ENCODE data around the gene GALNTL6. TPM values are rescaled to one million over a fixed set of nuclear protein-coding genes. Genes with fewer than 3 reads are reported as not detected.
A peak's percentile ranks its signal among the peaks of the same experiment; 100 is the strongest.
"Not testable (repeated sequence)": the region's sequence is repeated elsewhere in the genome, so short reads cannot be mapped to it uniquely, and the experiment has no call there.

GALNTL6 gene
- total and polyA plus RNA-seq, 4 donors: 6.1 to 25.4 (median 22.5) TPM

- Histone ChIP-seq H3K27me3 (ENCODE audit: control insufficient read depth, insufficient read depth, low read length) (no peaks in the 10 kb centered on the region), H3K9me3 (ENCODE audit: control insufficient read depth, insufficient read depth, low read length) (no peaks in the 10 kb centered on the region), H3K36me3 (ENCODE audit: control insufficient read depth, insufficient read depth, low read length) (no peaks in the 10 kb centered on the region), H3K4me1 (ENCODE audit: control insufficient read depth, insufficient read depth, low read length) (no peaks in the 10 kb centered on the region), H3K4me3 (ENCODE audit: low read depth, low read length) (no peak overlapping the region), H3K27ac (ENCODE audit: low read depth, low read length) (no peak overlapping the region)
- no CpG with 5 or more reads among the region's 2 CpGs for WGBS (ENCODE audit: insufficient coverage)
- no peak for DNase-seq (ENCODE audit: low read depth in 4 of 6, low spot score in 6 of 6)
Measured at GRCh38 chr4:172876394-172876793, 1063.2 kb downstream of the GALNTL6 start.

GRCh38 chr4:172881645-172882044, 1068.4 kb downstream of the GALNTL6 start:
- no peak overlapping the region for H3K4me3 ChIP-seq (ENCODE audit: low read depth, low read length)
- H3K4me1 ChIP-seq (ENCODE audit: control insufficient read depth, insufficient read depth, low read length): no peaks in the 10 kb centered on the region
- H3K9me3 ChIP-seq (ENCODE audit: control insufficient read depth, insufficient read depth, low read length): peaks cover 1% of the 10 kb centered on the region
- DNase-seq (ENCODE audit: low read depth in 4 of 6, low spot score in 6 of 6): no peak
- no peaks in the 10 kb centered on the region for H3K27me3 ChIP-seq (ENCODE audit: control insufficient read depth, insufficient read depth, low read length)
- no CpG with 5 or more reads among the region's 6 CpGs for WGBS (ENCODE audit: insufficient coverage)
- no peak overlapping the region for H3K27ac ChIP-seq (ENCODE audit: low read depth, low read length)
- no peaks in the 10 kb centered on the region for H3K36me3 ChIP-seq (ENCODE audit: control insufficient read depth, insufficient read depth, low read length)

GRCh38 chr4:172887358-172887757, 1074.2 kb downstream of the GALNTL6 start:
- not testable (repeated sequence) for DNase-seq (ENCODE audit: low read depth in 4 of 6, low spot score in 6 of 6); H3K4me1 ChIP-seq (ENCODE audit: control insufficient read depth, insufficient read depth, low read length); H3K9me3 ChIP-seq (ENCODE audit: control insufficient read depth, insufficient read depth, low read length); H3K36me3 ChIP-seq (ENCODE audit: control insufficient read depth, insufficient read depth, low read length); H3K27ac ChIP-seq (ENCODE audit: low read depth, low read length); H3K27me3 ChIP-seq (ENCODE audit: control insufficient read depth, insufficient read depth, low read length); H3K4me3 ChIP-seq (ENCODE audit: low read depth, low read length)
- WGBS (ENCODE audit: insufficient coverage): 100% methylated on average over 2 of the region's 3 CpGs

- no peaks in the 10 kb centered on the region for H3K4me1 ChIP-seq (ENCODE audit: control insufficient read depth, insufficient read depth, low read length)
- H3K27ac ChIP-seq (ENCODE audit: low read depth, low read length): no peak overlapping the region
- no peaks in the 10 kb centered on the region for H3K27me3 ChIP-seq (ENCODE audit: control insufficient read depth, insufficient read depth, low read length)
- H3K36me3 ChIP-seq (ENCODE audit: control insufficient read depth, insufficient read depth, low read length): no peaks in the 10 kb centered on the region
- no peak for DNase-seq (ENCODE audit: low read depth in 4 of 6, low spot score in 6 of 6)
- H3K9me3 ChIP-seq (ENCODE audit: control insufficient read depth, insufficient read depth, low read length): peaks cover 1% of the 10 kb centered on the region
- no CpG with 5 or more reads among the region's 2 CpGs for WGBS (ENCODE audit: insufficient coverage)
- no peak overlapping the region for H3K4me3 ChIP-seq (ENCODE audit: low read depth, low read length)
Measured at GRCh38 chr4:172887959-172888358, 1074.8 kb downstream of the GALNTL6 start.

GRCh38 chr4:172892300-172892699, 1079.1 kb downstream of the GALNTL6 start:
- no CpG with 5 or more reads among the region's 4 CpGs for WGBS (ENCODE audit: insufficient coverage)
- no peak for DNase-seq (ENCODE audit: low read depth in 4 of 6, low spot score in 6 of 6)
- Histone ChIP-seq H3K36me3 (ENCODE audit: control insufficient read depth, insufficient read depth, low read length) (no peaks in the 10 kb centered on the region), H3K27me3 (ENCODE audit: control insufficient read depth, insufficient read depth, low read length) (no peaks in the 10 kb centered on the region), H3K9me3 (ENCODE audit: control insufficient read depth, insufficient read depth, low read length) (peaks cover 12% of the 10 kb centered on the region), H3K27ac (ENCODE audit: low read depth, low read length) (no peak overlapping the region), H3K4me3 (ENCODE audit: low read depth, low read length) (no peak overlapping the region), H3K4me1 (ENCODE audit: control insufficient read depth, insufficient read depth, low read length) (no peaks in the 10 kb centered on the region)

DNA sequence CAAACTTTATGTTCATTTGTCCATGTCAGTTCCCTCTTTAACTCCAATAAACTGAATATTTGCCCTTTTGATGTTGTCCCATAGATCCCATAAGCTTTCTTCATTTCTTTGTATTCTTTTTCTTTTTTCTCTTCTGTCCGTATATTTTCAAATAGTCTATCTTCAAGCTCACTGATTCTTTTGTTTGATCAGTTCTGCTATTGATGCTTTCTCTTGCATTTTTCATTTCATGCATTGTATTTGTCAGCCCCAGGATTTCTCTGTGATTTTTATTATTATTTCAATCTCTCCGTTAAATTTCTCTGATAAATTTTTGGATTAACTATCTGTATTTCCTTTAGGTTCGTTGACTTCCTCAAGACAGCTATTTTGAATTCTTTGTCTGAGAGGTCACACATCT, 1082.5 kb downstream of the GALNTL6 start:
- Histone ChIP-seq H3K4me3 (ENCODE audit: low read depth, low read length) (no peak overlapping the region), H3K36me3 (ENCODE audit: control insufficient read depth, insufficient read depth, low read length) (no peaks in the 10 kb centered on the region), H3K4me1 (ENCODE audit: control insufficient read depth, insufficient read depth, low read length) (no peaks in the 10 kb centered on the region), H3K27me3 (ENCODE audit: control insufficient read depth, insufficient read depth, low read length) (no peaks in the 10 kb centered on the region), H3K9me3 (ENCODE audit: control insufficient read depth, insufficient read depth, low read length) (peaks cover 12% of the 10 kb centered on the region), H3K27ac (ENCODE audit: low read depth, low read length) (no peak overlapping the region)
- WGBS (ENCODE audit: insufficient coverage): 100% methylated on average over 1 of the region's 3 CpGs
- no peak for DNase-seq (ENCODE audit: low read depth in 4 of 6, low spot score in 6 of 6)

DNA sequence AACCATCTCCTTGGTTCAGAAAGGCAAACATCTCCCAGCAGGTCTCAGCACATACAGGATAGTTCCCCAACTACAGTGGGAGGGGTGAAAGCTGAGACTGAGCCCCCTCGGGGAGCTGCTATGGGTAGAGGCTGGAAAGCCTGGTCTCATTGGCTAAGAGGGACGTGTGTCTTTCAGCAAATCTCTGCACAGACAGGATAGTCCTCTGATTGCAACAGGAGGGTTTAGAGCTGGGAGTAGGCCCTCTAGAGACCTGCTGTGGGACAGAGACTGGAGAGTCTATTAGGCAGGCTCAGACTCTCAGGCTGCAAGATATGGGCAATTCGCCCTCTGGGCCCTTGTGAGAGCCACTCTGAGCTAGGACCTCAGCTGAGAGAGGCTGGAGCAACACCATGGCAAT, 1083.8 kb downstream of the GALNTL6 start:
- Histone ChIP-seq H3K4me1 (ENCODE audit: control insufficient read depth, insufficient read depth, low read length) (no peaks in the 10 kb centered on the region), H3K36me3 (ENCODE audit: control insufficient read depth, insufficient read depth, low read length) (no peaks in the 10 kb centered on the region), H3K9me3 (ENCODE audit: control insufficient read depth, insufficient read depth, low read length) (peaks cover 12% of the 10 kb centered on the region), H3K4me3 (ENCODE audit: low read depth, low read length) (no peak overlapping the region), H3K27me3 (ENCODE audit: control insufficient read depth, insufficient read depth, low read length) (no peaks in the 10 kb centered on the region), H3K27ac (ENCODE audit: low read depth, low read length) (no peak overlapping the region)
- WGBS (ENCODE audit: insufficient coverage): 90% methylated on average over 3 of the region's 3 CpGs
- DNase-seq (ENCODE audit: low read depth in 4 of 6, low spot score in 6 of 6): no peak

DNA sequence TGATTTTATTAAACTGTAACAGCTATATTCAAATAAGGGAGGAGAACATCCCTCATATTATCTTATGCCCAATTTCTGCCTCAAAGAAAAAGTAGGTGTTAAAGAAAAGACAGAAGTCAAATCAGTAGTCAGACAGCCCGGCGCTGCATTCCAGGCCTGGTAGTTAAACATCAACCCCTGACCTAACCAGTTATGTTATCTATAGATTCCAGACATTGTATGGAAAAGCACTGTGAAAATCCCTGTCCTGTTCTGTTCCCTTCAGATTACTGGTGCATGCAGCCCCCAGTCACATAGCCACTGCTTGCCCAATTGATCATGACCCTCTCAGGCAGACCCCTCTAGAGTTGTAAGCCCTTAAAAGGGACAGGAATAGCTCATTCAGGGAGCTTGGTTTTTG, 1085.5 kb downstream of the GALNTL6 start:
- DNase-seq (ENCODE audit: low read depth in 4 of 6, low spot score in 6 of 6): no peak
- Histone ChIP-seq H3K27me3 (ENCODE audit: control insufficient read depth, insufficient read depth, low read length) (no peaks in the 10 kb centered on the region), H3K27ac (ENCODE audit: low read depth, low read length) (no peak overlapping the region), H3K4me3 (ENCODE audit: low read depth, low read length) (no peak overlapping the region), H3K9me3 (ENCODE audit: control insufficient read depth, insufficient read depth, low read length) (peaks cover 11% of the 10 kb centered on the region), H3K36me3 (ENCODE audit: control insufficient read depth, insufficient read depth, low read length) (no peaks in the 10 kb centered on the region), H3K4me1 (ENCODE audit: control insufficient read depth, insufficient read depth, low read length) (no peaks in the 10 kb centered on the region)
- no CpG with 5 or more reads among the region's 2 CpGs for WGBS (ENCODE audit: insufficient coverage)

DNA sequence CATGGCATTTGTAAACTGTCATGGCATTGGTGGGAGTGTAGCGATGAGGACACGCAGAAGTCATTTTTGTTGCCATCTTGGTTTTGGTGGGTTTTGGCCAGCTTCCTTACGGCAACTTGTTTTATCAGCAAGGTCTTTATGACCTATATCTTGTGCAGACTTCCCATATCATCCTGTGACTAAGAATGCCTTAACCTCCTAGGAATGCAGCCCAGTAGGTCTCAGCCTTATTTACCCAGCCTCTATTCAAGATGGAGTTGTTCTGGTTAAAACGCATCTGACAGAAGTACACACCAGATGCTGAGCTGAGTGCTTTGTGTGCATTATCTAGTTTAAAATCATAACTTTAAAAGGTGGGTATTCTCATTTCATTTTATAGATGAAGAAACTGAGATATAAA, 1086.7 kb downstream of the GALNTL6 start:
- no peak overlapping the region for H3K27ac ChIP-seq (ENCODE audit: low read depth, low read length)
- no peaks in the 10 kb centered on the region for H3K27me3 ChIP-seq (ENCODE audit: control insufficient read depth, insufficient read depth, low read length)
- no peaks in the 10 kb centered on the region for H3K36me3 ChIP-seq (ENCODE audit: control insufficient read depth, insufficient read depth, low read length)
- DNase-seq (ENCODE audit: low read depth in 4 of 6, low spot score in 6 of 6): no peak
- peaks cover 9% of the 10 kb centered on the region for H3K9me3 ChIP-seq (ENCODE audit: control insufficient read depth, insufficient read depth, low read length)
- no peaks in the 10 kb centered on the region for H3K4me1 ChIP-seq (ENCODE audit: control insufficient read depth, insufficient read depth, low read length)
- no peak overlapping the region for H3K4me3 ChIP-seq (ENCODE audit: low read depth, low read length)
- 100% methylated on average over 2 of the region's 4 CpGs for WGBS (ENCODE audit: insufficient coverage)

DNA sequence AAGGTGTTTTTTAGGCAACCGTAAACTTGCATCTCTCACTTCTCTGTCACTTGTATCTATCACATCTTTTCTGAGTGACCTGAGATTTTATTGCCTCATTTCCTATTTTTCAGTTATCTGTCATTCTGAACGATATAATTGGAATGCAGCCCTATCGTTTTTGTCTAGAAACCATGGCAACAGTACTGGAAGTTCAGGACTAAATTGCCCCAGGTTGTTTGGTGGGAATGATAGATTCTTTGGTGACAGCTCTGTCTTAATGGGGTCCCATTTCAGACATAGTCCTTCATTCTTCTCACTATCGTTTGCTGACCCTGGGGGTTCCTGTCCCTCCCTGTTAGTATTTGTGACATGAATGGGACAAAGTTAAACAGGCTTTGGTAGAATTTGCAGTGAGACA, 1087.7 kb downstream of the GALNTL6 start:
- Histone ChIP-seq H3K27ac (ENCODE audit: low read depth, low read length) (no peak overlapping the region), H3K4me3 (ENCODE audit: low read depth, low read length) (no peak overlapping the region), H3K36me3 (ENCODE audit: control insufficient read depth, insufficient read depth, low read length) (no peaks in the 10 kb centered on the region), H3K4me1 (ENCODE audit: control insufficient read depth, insufficient read depth, low read length) (no peaks in the 10 kb centered on the region), H3K9me3 (ENCODE audit: control insufficient read depth, insufficient read depth, low read length) (peaks cover 5% of the 10 kb centered on the region), H3K27me3 (ENCODE audit: control insufficient read depth, insufficient read depth, low read length) (no peaks in the 10 kb centered on the region)
- WGBS (ENCODE audit: insufficient coverage): no CpG with 5 or more reads among the region's 4 CpGs
- peak in 2 of 6 donors; percentile 11 to 54 for DNase-seq (ENCODE audit: low read depth in 4 of 6, low spot score in 6 of 6)
